ENCODE measurements around the gene LRRTM2.

The LRRTM2 gene

DNA sequence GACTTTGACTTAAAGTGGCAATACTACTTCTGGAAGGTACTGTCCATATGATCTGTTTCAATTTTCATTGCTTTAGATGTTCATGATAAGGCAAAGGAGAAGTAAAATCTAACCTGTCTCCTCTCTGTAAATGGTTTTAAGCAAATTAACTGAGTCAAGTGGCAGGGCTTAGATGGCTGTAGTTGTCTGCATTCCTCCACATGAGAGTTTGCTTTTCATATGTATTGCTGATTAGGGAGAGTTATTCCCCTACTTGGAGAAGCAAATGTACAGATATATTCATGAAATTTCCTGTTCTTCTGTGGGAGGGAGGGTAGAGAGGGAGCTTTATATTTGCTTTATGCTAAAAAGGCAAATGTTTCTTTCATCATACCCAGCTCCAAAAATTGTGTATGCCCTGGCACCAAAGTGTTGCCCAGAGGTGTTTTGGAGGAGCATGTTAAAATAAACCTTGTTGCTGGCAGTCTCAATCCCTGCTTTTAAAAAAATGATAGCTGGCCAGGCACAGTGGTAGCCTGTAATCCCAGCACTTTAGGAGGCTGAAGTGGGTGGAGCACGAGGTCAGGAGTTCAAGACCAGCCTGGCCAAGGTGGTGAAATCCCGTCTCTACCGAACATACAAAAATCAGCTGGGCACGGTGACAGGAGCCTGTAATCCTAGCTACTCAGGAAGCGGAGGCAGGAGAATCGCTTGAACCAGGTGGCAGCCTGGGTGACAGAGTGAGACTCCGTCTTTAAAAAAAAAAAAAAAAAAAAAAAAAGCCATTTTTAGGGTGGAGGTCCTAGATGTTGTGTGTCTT is 3.5 kb upstream of the LRRTM2 start:
- POLR2A ChIA-PET, result no interaction called here
- TF ChIP-seq SUZ12 (IDR thresholded peaks at IDR 0.05) (no peak), SP1 (IDR thresholded peaks at IDR 0.05) (no peak), NFRKB (IDR thresholded peaks at IDR 0.05) (no peak), ZNF384 (IDR thresholded peaks at IDR 0.05) (no peak), CTBP1 (IDR thresholded peaks at IDR 0.05; ENCODE audit: borderline replicate concordance) (no peak), TARDBP (IDR thresholded peaks at IDR 0.05) (no peak), HDGF (IDR thresholded peaks at IDR 0.05; ENCODE audit: borderline replicate concordance) (no peak)
- TF ChIP-seq, protein P1, sequence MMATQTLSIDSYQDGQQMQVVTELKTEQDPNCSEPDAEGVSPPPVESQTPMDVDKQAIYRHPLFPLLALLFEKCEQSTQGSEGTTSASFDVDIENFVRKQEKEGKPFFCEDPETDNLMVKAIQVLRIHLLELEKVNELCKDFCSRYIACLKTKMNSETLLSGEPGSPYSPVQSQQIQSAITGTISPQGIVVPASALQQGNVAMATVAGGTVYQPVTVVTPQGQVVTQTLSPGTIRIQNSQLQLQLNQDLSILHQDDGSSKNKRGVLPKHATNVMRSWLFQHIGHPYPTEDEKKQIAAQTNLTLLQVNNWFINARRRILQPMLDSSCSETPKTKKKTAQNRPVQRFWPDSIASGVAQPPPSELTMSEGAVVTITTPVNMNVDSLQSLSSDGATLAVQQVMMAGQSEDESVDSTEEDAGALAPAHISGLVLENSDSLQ (IDR thresholded peaks at IDR 0.05), result no peak
- DNase-seq (ENCODE audit: extremely low spot score), result no peak
- CTCF ChIA-PET, result interaction anchor here (0.6 to 0.8 kb wide), 3 partner anchors 19 to 83 kb away, joined by 3 to 4 read pairs (median 3); no protein-coding TSS in a partner anchor

DNA sequence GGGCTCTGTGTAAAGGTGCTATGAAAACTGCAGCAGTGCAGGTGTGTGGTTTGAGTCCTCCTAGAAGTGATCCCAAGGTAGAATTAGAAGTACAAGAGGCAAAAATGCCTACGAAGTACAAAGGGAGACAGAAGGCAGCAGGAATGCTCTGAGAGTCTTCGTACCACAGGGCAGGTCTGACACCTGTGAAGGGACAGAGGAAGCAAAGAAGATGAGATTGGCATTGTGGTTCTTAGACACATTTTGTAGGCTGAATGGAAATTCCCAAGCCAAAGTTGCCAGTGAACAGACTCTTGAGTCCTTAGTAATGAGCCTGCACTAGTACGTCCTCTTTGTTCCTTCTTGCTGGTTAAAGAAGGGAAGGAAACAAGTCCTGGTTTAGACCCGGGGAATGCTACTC is 1.7 kb upstream of the LRRTM2 start:
- TF ChIP-seq SP1 (IDR thresholded peaks at IDR 0.05) (no peak), L3MBTL2 (conservative IDR thresholded peaks at IDR 0.05) (no peak), ELF4 (IDR thresholded peaks at IDR 0.05) (no peak), LEF1 (IDR thresholded peaks at IDR 0.05; ENCODE audit: borderline replicate concordance) (no peak), ZNF384 (IDR thresholded peaks at IDR 0.05) (no peak), ARNT (IDR thresholded peaks at IDR 0.05) (no peak), BHLHE40 (IDR thresholded peaks at IDR 0.05; ENCODE audit: borderline replicate concordance) (no peak)
- ChIA-PET CTCF (no interaction called here), POLR2A (no interaction called here)
- no peak for DNase-seq (ENCODE audit: extremely low spot score)

DNA sequence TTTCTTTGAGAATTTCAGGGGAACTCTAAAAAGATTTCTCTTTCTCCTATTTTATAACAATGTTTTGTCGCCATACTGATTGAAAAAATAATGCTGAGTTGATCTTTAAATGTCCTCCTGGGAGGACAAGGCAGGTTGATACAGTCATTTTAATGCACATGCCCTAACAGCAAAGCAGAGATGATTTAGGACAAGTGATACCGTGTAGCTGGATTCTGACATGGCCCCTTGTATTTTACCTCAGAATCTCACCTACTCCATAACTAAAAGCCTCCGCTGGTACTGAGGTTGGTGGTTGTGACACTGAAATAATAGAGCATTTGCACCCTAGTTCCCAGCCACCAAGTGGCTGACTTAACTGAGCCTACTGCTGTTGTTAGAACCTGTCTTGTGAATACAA is 811 bp upstream of the LRRTM2 start:
- CTCF ChIA-PET, result interaction anchor here (1.0 kb wide), 1 partner anchor 9 kb away, joined by 3 read pairs; no protein-coding TSS in a partner anchor
- no peak for DNase-seq (ENCODE audit: extremely low spot score)
- POLR2A ChIA-PET, result no interaction called here
- no peak for TF ChIP-seq HDGF (IDR thresholded peaks at IDR 0.05; ENCODE audit: borderline replicate concordance)
- no peak for TF ChIP-seq CTBP1 (IDR thresholded peaks at IDR 0.05; ENCODE audit: borderline replicate concordance)
- no peak for TF ChIP-seq ZNF384 (IDR thresholded peaks at IDR 0.05)
- TF ChIP-seq FOXA1 (IDR thresholded peaks at IDR 0.05), result no peak
- no peak for TF ChIP-seq FOXM1 (IDR thresholded peaks at IDR 0.05; ENCODE audit: borderline replicate concordance)
- no peak for TF ChIP-seq SUZ12 (IDR thresholded peaks at IDR 0.05)

DNA sequence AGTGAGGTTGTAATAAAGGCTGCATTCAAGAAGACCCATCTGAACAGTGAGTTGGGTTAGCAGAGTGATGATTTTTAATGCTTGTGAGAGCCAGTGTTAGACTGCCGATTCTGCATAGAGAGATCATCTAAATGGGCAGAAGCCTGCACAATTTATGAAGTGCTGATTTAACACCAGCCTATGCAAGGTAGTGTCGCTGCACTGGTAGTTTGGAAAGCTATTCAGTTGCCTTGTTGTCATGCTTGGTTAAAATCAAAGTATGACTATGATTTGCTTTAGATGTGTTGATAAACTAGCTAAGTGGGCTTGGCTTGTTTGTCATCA is 379 bp upstream of the LRRTM2 start:
- ChIA-PET CTCF (interaction anchor here (1.0 kb wide), 1 partner anchor 9 kb away, joined by 3 read pairs; no protein-coding TSS in a partner anchor), POLR2A (no interaction called here)
- TF ChIP-seq BHLHE40 (IDR thresholded peaks at IDR 0.05; ENCODE audit: borderline replicate concordance) (no peak), L3MBTL2 (conservative IDR thresholded peaks at IDR 0.05) (no peak), TARDBP (IDR thresholded peaks at IDR 0.05) (no peak), CTBP1 (IDR thresholded peaks at IDR 0.05; ENCODE audit: borderline replicate concordance) (no peak), SUZ12 (IDR thresholded peaks at IDR 0.05) (no peak), SP1 (IDR thresholded peaks at IDR 0.05) (no peak), ELF4 (IDR thresholded peaks at IDR 0.05) (no peak), ZNF384 (IDR thresholded peaks at IDR 0.05) (no peak), FOXK2 (IDR thresholded peaks at IDR 0.05) (no peak), NFRKB (IDR thresholded peaks at IDR 0.05) (no peak), LEF1 (IDR thresholded peaks at IDR 0.05; ENCODE audit: borderline replicate concordance) (no peak), HDGF (IDR thresholded peaks at IDR 0.05; ENCODE audit: borderline replicate concordance) (no peak)
- DNase-seq (ENCODE audit: extremely low spot score), result no peak

DNA sequence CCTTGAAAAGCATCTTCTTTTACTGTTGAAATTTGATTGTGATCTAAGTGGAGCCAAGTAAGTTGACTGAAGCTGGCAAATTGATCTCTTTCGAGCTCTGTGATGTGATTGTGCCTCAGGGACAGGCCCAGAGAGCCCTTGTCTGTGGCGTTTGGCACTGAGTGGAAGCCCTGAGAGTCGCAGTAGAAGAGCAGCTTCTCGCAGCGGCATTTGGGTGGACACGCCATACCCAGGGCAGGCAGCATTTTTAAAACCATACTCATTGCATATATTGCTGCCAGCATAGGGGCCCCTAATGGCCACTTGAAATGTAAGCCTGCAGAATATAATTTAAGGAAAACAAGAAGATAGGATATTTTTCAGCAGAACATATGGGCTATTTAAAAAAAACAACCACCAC is 894 bp downstream of the LRRTM2 start:
- CTCF ChIA-PET, result interaction anchor here (0.6 to 0.7 kb wide), 2 partner anchors 48 to 381 kb away, joined by 4 to 11 read pairs; no protein-coding TSS in a partner anchor

DNA sequence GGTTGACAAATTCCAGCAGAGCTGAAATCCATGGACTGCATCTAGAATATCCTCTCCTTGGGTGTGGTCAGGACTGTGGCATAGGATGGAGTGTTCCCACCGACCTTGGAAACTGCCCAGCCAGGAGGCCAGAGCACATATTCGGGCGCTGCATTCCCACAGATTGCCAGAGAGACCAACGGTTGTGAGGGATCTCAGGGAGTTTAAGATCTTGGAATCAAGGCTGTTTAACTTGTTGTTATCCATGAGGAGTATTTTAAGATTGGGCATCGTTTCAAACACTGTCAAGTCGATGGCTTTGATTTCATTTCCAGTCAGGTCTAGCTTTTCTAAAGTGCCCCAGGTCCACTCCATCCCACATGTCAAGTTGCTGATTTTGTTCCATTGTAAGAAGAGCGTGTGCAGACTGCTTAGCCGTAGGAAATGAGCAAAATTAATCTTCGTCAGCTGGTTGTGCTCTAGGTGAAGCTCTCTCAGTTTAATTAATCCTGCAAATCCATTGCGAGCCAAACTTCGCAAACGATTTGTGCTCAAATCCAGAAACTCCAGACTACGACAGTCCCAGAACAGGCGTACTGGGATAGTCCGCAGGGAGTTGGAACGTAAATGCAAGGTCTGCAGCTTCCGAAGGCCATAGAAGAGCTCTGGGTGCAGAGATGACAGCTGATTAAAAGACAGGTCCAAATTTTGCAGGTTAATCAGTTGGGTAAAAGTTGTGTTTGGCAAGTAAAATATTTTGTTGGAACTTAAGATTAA is 1.5 kb downstream of the LRRTM2 start:
- TF ChIP-seq LEF1 (IDR thresholded peaks at IDR 0.05; ENCODE audit: borderline replicate concordance), result no peak
- no peak for TF ChIP-seq CTBP1 (IDR thresholded peaks at IDR 0.05; ENCODE audit: borderline replicate concordance)
- TF ChIP-seq TARDBP (IDR thresholded peaks at IDR 0.05), result no peak
- TF ChIP-seq SUZ12 (IDR thresholded peaks at IDR 0.05), result no peak
- no peak for TF ChIP-seq FOXM1 (IDR thresholded peaks at IDR 0.05; ENCODE audit: borderline replicate concordance)
- TF ChIP-seq HDGF (IDR thresholded peaks at IDR 0.05; ENCODE audit: borderline replicate concordance), result no peak
- ChIA-PET CTCF (interaction anchor here (0.6 kb wide), 1 partner anchor 381 kb away, joined by 11 read pairs; no protein-coding TSS in a partner anchor), POLR2A (interaction anchor here (1.0 kb wide), 1 partner anchor 228 kb away, joined by 3 read pairs; no protein-coding TSS in a partner anchor)
- no peak for DNase-seq (ENCODE audit: extremely low spot score)

More for the DNA sequence above, 894 bp downstream of the LRRTM2 start:
- TF ChIP-seq LEF1 (IDR thresholded peaks at IDR 0.05; ENCODE audit: borderline replicate concordance), result no peak
- TF ChIP-seq BHLHE40 (IDR thresholded peaks at IDR 0.05; ENCODE audit: borderline replicate concordance), result no peak
- TF ChIP-seq ELF4 (IDR thresholded peaks at IDR 0.05), result no peak
- TF ChIP-seq SP1 (IDR thresholded peaks at IDR 0.05), result no peak
- TF ChIP-seq ZNF384 (IDR thresholded peaks at IDR 0.05), result no peak
- TF ChIP-seq HDGF (IDR thresholded peaks at IDR 0.05; ENCODE audit: borderline replicate concordance), result no peak
- no peak for TF ChIP-seq FOXK2 (IDR thresholded peaks at IDR 0.05)
- no peak for TF ChIP-seq SUZ12 (IDR thresholded peaks at IDR 0.05)
- TF ChIP-seq ARNT (IDR thresholded peaks at IDR 0.05), result no peak
- no peak for TF ChIP-seq TARDBP (IDR thresholded peaks at IDR 0.05)
- no peak for TF ChIP-seq CTBP1 (IDR thresholded peaks at IDR 0.05; ENCODE audit: borderline replicate concordance)
- TF ChIP-seq FOXA1 (IDR thresholded peaks at IDR 0.05), result no peak
- POLR2A ChIA-PET, result interaction anchor here (1.0 kb wide), 1 partner anchor 227 kb away, joined by 3 read pairs; no protein-coding TSS in a partner anchor
- DNase-seq (ENCODE audit: extremely low spot score), result no peak
